Measurements from ENCODE around the gene HECW1. TPM values are rescaled to one million over a fixed set of nuclear protein-coding genes. Genes with fewer than 3 reads are reported as not detected.

The HECW1 gene
- total and polyA plus RNA-seq, 2 of the 8 experiments (the other 6 are each of a cell fraction or from before 2014, with no cell fraction given), result 2.9 to 12.7 TPM

GRCh38 chr7:43459019-43459337 lies 346.5 kb downstream of the HECW1 start:
- H2BK5ac ChIP-seq (ENCODE audit: low read depth, low read length), result no peak overlapping the region
- no peaks in the 10 kb centered on the region for H3K79me2 ChIP-seq (ENCODE audit: control insufficient read depth in 1 of 2, insufficient read depth in 2 of 2, low read length in 2 of 2)
- no peak overlapping the region for H3K14ac ChIP-seq (ENCODE audit: insufficient read length)
- CTCF ChIA-PET (ENCODE audit: partially characterized antibody), result interaction anchor here (0.5 to 2.4 kb wide), 3 partner anchors 14 to 349 kb away, joined by 3 to 7 read pairs (median 3); no protein-coding TSS in a partner anchor
- no peaks in the 10 kb centered on the region; the same call in 1 of the 2 replicates for H3K23me2 ChIP-seq (ENCODE audit: low read depth, low read length)
- no peak overlapping the region for H3K9ac ChIP-seq (replicated peaks in 1 of 4; ENCODE audit: extremely low read depth in 1 of 4, low read depth in 3 of 4, low read length in 3 of 4)
- no peak overlapping the region for H2AK5ac ChIP-seq (ENCODE audit: low read depth, low read length)
- H3K4me1 ChIP-seq (replicated peaks in 1 of 4; ENCODE audit: control insufficient read depth in 3 of 4, insufficient read depth in 4 of 4, low read length in 3 of 4), result peaks cover 5 to 15% (median 10%) of the 10 kb centered on the region in 4 experiments; a peak in 6 of 7 replicates
- no peak overlapping the region for H4K91ac ChIP-seq (replicated peaks; ENCODE audit: insufficient read length, low read length)
- no peak overlapping the region for H3K27ac ChIP-seq (ENCODE audit: low read depth, low read length)
- H4K5ac ChIP-seq (ENCODE audit: insufficient read length, low read depth, low read length), result no peak overlapping the region
- no peak overlapping the region for H4K8ac ChIP-seq (ENCODE audit: extremely low read depth, insufficient read depth, low read length)
- no peak overlapping the region for H3K56ac ChIP-seq (replicated peaks; ENCODE audit: insufficient read length, low read depth, low read length)
- H2BK20ac ChIP-seq (ENCODE audit: low read length), result no peak overlapping the region
- TF ChIP-seq TEAD4 (IDR thresholded peaks at IDR 0.05; ENCODE audit: low read depth, low read length), result 0 out of 2 replicates have a peak, but pooled peaks have one; percentile 18
- TF ChIP-seq SIX5 (IDR thresholded peaks at IDR 0.05; ENCODE audit: low read depth, low read length), result no peak
- no peaks in the 10 kb centered on the region for H3K79me1 ChIP-seq (ENCODE audit: low read depth, low read length)
- no peak overlapping the region for H2BK120ac ChIP-seq (replicated peaks; ENCODE audit: low read depth, low read length)
- H3K23ac ChIP-seq (ENCODE audit: insufficient read length), result no peak overlapping the region
- H3K4me2 ChIP-seq (ENCODE audit: insufficient read depth in 1 of 2, low read depth in 2 of 2, low read length in 2 of 2), result no peak overlapping the region
- no peaks in the 10 kb centered on the region; a peak in 1 of 8 replicates for H3K36me3 ChIP-seq (ENCODE audit: control insufficient read depth in 2 of 4, insufficient read depth in 4 of 4, low read length in 3 of 4)
- DNase-seq (ENCODE audit: low read depth in 1 of 2, low spot score in 2 of 2) (no peak), FAIRE-seq (no peak)
- POLR2A ChIA-PET (ENCODE audit: partially characterized antibody), result no interaction called here
- no peaks in the 10 kb centered on the region for H4K20me1 ChIP-seq (replicated peaks in 1 of 2; ENCODE audit: control insufficient read depth in 1 of 2, insufficient read depth in 2 of 2, low read length in 2 of 2)
- H3K27me3 ChIP-seq (replicated peaks in 1 of 4; ENCODE audit: control insufficient read depth in 3 of 4, extremely low read depth in 1 of 4, insufficient read depth in 3 of 4, low read length in 3 of 4), result no peaks in the 10 kb centered on the region
- no peak overlapping the region for H3K4ac ChIP-seq (replicated peaks; ENCODE audit: insufficient read length, low read depth, low read length)
- H3K18ac ChIP-seq (ENCODE audit: extremely low read depth, low read length), result no peak overlapping the region
- H2AFZ ChIP-seq (ENCODE audit: low read length), result no peak overlapping the region
- 82% methylated on average over 4 of the region's 4 CpGs; no CpG with 5 or more reads in 1 of the 2 experiments for WGBS, 2 experiments (ENCODE audit: extremely low coverage in 1 of 2, insufficient coverage in 1 of 2, insufficient read length in 1 of 2, insufficient replicate concordance in 2 of 2, low coverage in 1 of 2, low lambda C conversion rate in 2 of 2, missing lambda C conversion rate in 1 of 2)
- no peak overlapping the region for H2BK15ac ChIP-seq (ENCODE audit: low read length)
- H2BK12ac ChIP-seq (ENCODE audit: low read depth, low read length), result no peak overlapping the region
- no peaks in the 10 kb centered on the region for H3K9me3 ChIP-seq (ENCODE audit: insufficient read depth in 2 of 2, low read depth in 1 of 2, low read length in 1 of 2)
- H3K4me3 ChIP-seq (ENCODE audit: extremely low read depth in 1 of 4, insufficient read depth in 2 of 4, low read depth in 3 of 4, low read length in 4 of 4), result no peak overlapping the region

All from H1 (cell line).